GM10248 (cell line): Measurements from ENCODE around the gene AKT3.

Experiments
- CTCF ChIA-PET: fragments of 300-600 bp; sonication (Branson Sonifier 250); formaldehyde crosslinking; extraction: SDS; loops from one replicate; lab custom pipeline; 2021; ENCODE audit warnings: antibody characterized with exemption; lab: Yijun Ruan, JAX
- POLR2A ChIA-PET: fragments of 350-650 bp; sonication (Branson Sonifier 250); formaldehyde crosslinking; extraction: SDS; loops from one replicate; lab custom pipeline; 2020; ENCODE audit warnings: antibody characterized with exemption; lab: Yijun Ruan, JAX
- DNase-seq: peaks from one replicate; pipeline ENCODE4 v3.0.0; 2012; ENCODE audit errors: extremely low spot score
- TF ChIP-seq, protein P1 (sequence below): IDR thresholded peaks from 2 replicates; pipeline ENCODE4 v1.5.1; 2012; ENCODE audit warnings: mild to moderate bottlenecking, low read depth; ENCODE audit errors: extremely low read depth, missing control alignments, control extremely low read depth

Gene AKT3

GRCh38 chr1:243462929-243463697, 386.9 kb downstream of the AKT3 start:
- DNase-seq, result no peak
- ChIA-PET CTCF (no interaction called here), POLR2A (no interaction called here)
- TF ChIP-seq, protein P1, sequence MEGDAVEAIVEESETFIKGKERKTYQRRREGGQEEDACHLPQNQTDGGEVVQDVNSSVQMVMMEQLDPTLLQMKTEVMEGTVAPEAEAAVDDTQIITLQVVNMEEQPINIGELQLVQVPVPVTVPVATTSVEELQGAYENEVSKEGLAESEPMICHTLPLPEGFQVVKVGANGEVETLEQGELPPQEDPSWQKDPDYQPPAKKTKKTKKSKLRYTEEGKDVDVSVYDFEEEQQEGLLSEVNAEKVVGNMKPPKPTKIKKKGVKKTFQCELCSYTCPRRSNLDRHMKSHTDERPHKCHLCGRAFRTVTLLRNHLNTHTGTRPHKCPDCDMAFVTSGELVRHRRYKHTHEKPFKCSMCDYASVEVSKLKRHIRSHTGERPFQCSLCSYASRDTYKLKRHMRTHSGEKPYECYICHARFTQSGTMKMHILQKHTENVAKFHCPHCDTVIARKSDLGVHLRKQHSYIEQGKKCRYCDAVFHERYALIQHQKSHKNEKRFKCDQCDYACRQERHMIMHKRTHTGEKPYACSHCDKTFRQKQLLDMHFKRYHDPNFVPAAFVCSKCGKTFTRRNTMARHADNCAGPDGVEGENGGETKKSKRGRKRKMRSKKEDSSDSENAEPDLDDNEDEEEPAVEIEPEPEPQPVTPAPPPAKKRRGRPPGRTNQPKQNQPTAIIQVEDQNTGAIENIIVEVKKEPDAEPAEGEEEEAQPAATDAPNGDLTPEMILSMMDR, result no peak

DNA sequence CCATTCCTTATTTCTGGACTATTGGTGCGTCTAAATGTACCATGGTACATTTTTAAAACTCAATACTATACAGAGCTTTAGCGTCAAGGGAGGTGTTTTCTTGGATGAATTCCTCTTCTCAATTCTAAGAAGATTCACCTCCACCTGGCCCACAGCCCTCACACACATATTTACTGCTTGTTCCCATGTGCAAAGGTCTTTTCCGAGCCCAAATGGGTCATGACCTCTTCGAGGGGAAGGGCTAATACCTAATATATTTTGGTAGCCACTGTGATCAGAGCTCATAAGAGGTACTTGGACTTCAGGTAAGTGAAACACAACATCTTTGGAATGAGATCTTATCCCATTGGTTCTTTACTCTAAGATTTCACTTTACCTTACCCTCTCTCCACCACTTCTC, 388.3 kb downstream of the AKT3 start:
- POLR2A ChIA-PET, result no interaction called here
- no peak for DNase-seq
- CTCF ChIA-PET, result no interaction called here
- TF ChIP-seq, protein P1, result no peak

DNA sequence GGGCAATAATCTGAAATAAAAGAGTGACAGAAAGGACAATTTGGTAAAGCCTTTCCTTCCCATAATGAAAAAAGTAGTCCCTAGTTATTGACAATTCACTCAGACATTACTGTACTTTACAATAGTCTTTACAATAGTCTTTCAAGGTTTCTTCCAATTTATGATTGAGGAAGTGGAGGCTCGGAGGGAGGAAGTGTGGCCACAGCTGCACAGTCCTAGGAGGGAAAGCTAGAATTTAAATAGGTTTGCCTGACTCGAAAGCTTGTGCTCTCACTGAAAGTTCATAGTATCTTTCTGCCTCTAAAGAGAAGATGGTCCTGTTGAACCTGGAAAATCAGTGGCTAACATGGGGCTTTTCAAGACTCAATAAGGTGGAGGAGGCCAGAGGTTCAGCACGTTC, 391.0 kb downstream of the AKT3 start:
- DNase-seq, result no peak
- POLR2A ChIA-PET, result no interaction called here
- TF ChIP-seq, protein P1, result no peak
- CTCF ChIA-PET, result interaction anchor here (1.3 to 1.7 kb wide), 2 partner anchors 18 to 20 kb away, joined by 3 to 4 read pairs; no protein-coding TSS in a partner anchor

GRCh38 chr1:243457363-243457982, 392.6 kb downstream of the AKT3 start:
- TF ChIP-seq, protein P1, result no peak
- ChIA-PET POLR2A (no interaction called here), CTCF (no interaction called here)
- DNase-seq, result no peak

- ChIA-PET CTCF (interaction anchor here (1.3 kb wide), 1 partner anchor 95 kb away, joined by 3 read pairs; no protein-coding TSS in a partner anchor), POLR2A (no interaction called here)
- DNase-seq, result no peak
Measured at GRCh38 chr1:243455760-243456651, 394.0 kb downstream of the AKT3 start.

More at GRCh38 chr1:243455760-243456651, 394.0 kb downstream of the AKT3 start:
- TF ChIP-seq, protein P1, result no peak
